H1 (cell line): ENCODE measurements around the gene MYO9A. TPM values are rescaled to one million over a fixed set of nuclear protein-coding genes. Genes with fewer than 3 reads are reported as not detected.

Source experiments
- CTCF ChIA-PET: fragments of 300-600 bp; sonication (Branson Sonifier 250); formaldehyde crosslinking; loops from one replicate; lab custom pipeline; 2021; ENCODE audit not compliant: partially characterized antibody; lab: Charles Lee
- POLR2A ChIA-PET: fragments of 300-600 bp; sonication (Branson Sonifier 250); formaldehyde crosslinking; loops from one replicate; lab custom pipeline; 2021; ENCODE audit warnings: inconsistent platforms; ENCODE audit not compliant: partially characterized antibody; lab: Charles Lee
- DNase-seq, 2 experiments: peaks; one replicate each; pipeline versions ENCODE4 v3.0.0 to v3.0.0-alpha.2; 2010 to 2022; ENCODE audit warnings: low spot score in 2 of 2, low read depth in 1 of 2, mixed read lengths in 1 of 2
- FAIRE-seq: peaks from 2 replicates; lab custom pipeline; 2011; peaks lifted over from hg19 to GRCh38; lab: Jason Lieb, UNC
- H2AFZ ChIP-seq: 2 replicates; pipeline ENCODE4 v1.8.1; 2012; ENCODE audit warnings: low read length, inconsistent platforms
- H2AK5ac ChIP-seq: 2 replicates; pipeline ENCODE4 v1.6.1; 2013; ENCODE audit warnings: low read depth, low read length
- H2BK120ac ChIP-seq: replicated peaks from 2 replicates; pipeline ENCODE3; 2013; ENCODE audit warnings: low read depth, low read length, inconsistent platforms
- H2BK12ac ChIP-seq: 2 replicates; pipeline ENCODE4 v1.6.1; 2013; ENCODE audit warnings: low read depth, low read length
- H2BK15ac ChIP-seq: 2 replicates; pipeline ENCODE4 v1.6.1; 2013; ENCODE audit warnings: low read length
- H2BK20ac ChIP-seq: 2 replicates; pipeline ENCODE4 v1.6.1; 2013; ENCODE audit warnings: low read length
- H2BK5ac ChIP-seq: 2 replicates; pipeline ENCODE4 v1.6.1; 2013; ENCODE audit warnings: low read depth, low read length
- H3K14ac ChIP-seq: 2 replicates; pipeline ENCODE4 v1.6.1; 2013; ENCODE audit warnings: inconsistent platforms; ENCODE audit not compliant: insufficient read length
- H3K18ac ChIP-seq: 2 replicates; pipeline ENCODE4 v1.6.1; 2013; ENCODE audit warnings: low read length; ENCODE audit errors: extremely low read depth
- H3K23ac ChIP-seq: 2 replicates; pipeline ENCODE4 v1.6.1; 2013; ENCODE audit warnings: inconsistent platforms; ENCODE audit not compliant: insufficient read length
- H3K23me2 ChIP-seq: 2 replicates; pipeline ENCODE4 v1.6.1; 2013; ENCODE audit warnings: low read depth, low read length
- H3K27ac ChIP-seq: 2 replicates; pipeline ENCODE4 v1.6.1; 2011; ENCODE audit warnings: low read depth, low read length, inconsistent platforms
- H3K27me3 ChIP-seq, 4 experiments: replicated peaks in 1 of 4; 1 replicate in 1 of 4; 2 replicates in 3 of 4; pipeline versions ENCODE4 v1.6.1 to v1.8.1; 2011 to 2013; ENCODE audit warnings: low read length in 3 of 4, mild to moderate bottlenecking in 3 of 4, inconsistent platforms in 2 of 4, mixed read lengths in 2 of 4, moderate library complexity in 1 of 4; ENCODE audit not compliant: control insufficient read depth in 3 of 4, insufficient read depth in 3 of 4; ENCODE audit errors: extremely low read depth in 1 of 4
- H3K36me3 ChIP-seq, 4 experiments: 2 replicates each; pipeline versions ENCODE4 v1.6.1 to v1.8.1; 2011 to 2013; ENCODE audit warnings: mild to moderate bottlenecking in 4 of 4, low read length in 3 of 4, moderate library complexity in 2 of 4, control low read depth in 1 of 4, inconsistent platforms in 1 of 4; ENCODE audit not compliant: insufficient read depth in 4 of 4, control insufficient read depth in 2 of 4
- H3K4ac ChIP-seq: replicated peaks from 2 replicates; pipeline ENCODE3; 2013; ENCODE audit warnings: low read length, low read depth, mixed read lengths, inconsistent platforms; ENCODE audit not compliant: insufficient read length
- H3K4me1 ChIP-seq, 4 experiments: replicated peaks in 1 of 4; 1 replicate in 1 of 4; 2 replicates in 3 of 4; pipeline versions ENCODE4 v1.6.1 to v1.8.1; 2011 to 2013; ENCODE audit warnings: low read length in 3 of 4, inconsistent platforms in 2 of 4, mixed read lengths in 1 of 4; ENCODE audit not compliant: insufficient read depth in 4 of 4, control insufficient read depth in 3 of 4
- H3K4me2 ChIP-seq, 2 experiments: 2 replicates each; pipeline versions ENCODE4 v1.6.1 to v1.8.1; 2011 to 2013; ENCODE audit warnings: low read depth in 2 of 2, low read length in 2 of 2, control low read depth in 1 of 2, inconsistent platforms in 1 of 2, mild to moderate bottlenecking in 1 of 2; ENCODE audit not compliant: insufficient read depth in 1 of 2
- H3K4me3 ChIP-seq, 4 experiments: fragments of 200-600, 300-600 bp in 1 of 4; sonication (generic), shearing (Covaris generic), sonication (Bioruptor Twin) in 1 of 4; 2 replicates each; pipeline versions ENCODE4 v1.5.1 to v1.8.1; 2011 to 2016; ENCODE audit warnings: low read length in 4 of 4, low read depth in 3 of 4, control low read depth in 2 of 4, inconsistent platforms in 2 of 4, mild to moderate bottlenecking in 2 of 4, mixed read lengths in 1 of 4, moderate library complexity in 1 of 4; ENCODE audit not compliant: insufficient read depth in 2 of 4; ENCODE audit errors: extremely low read depth in 1 of 4
- H3K56ac ChIP-seq: replicated peaks from 2 replicates; pipeline ENCODE3; 2013; ENCODE audit warnings: low read depth, mild to moderate bottlenecking, mixed read lengths, low read length, inconsistent platforms; ENCODE audit not compliant: insufficient read length
- H3K79me1 ChIP-seq: 2 replicates; pipeline ENCODE4 v1.6.1; 2013; ENCODE audit warnings: low read depth, low read length, control low read depth
- H3K79me2 ChIP-seq, 2 experiments: 2 replicates each; pipeline versions ENCODE4 v1.6.1 to v1.8.1; 2012 to 2013; ENCODE audit warnings: low read length in 2 of 2, mild to moderate bottlenecking in 2 of 2, inconsistent platforms in 1 of 2; ENCODE audit not compliant: insufficient read depth in 2 of 2, control insufficient read depth in 1 of 2
- H3K9ac ChIP-seq, 4 experiments: replicated peaks in 1 of 4; 1 replicate in 1 of 4; 2 replicates in 3 of 4; pipeline versions ENCODE4 v1.6.1 to v1.8.1; 2011 to 2013; ENCODE audit warnings: low read depth in 3 of 4, low read length in 3 of 4, control low read depth in 2 of 4, mild to moderate bottlenecking in 2 of 4, moderate library complexity in 2 of 4, inconsistent platforms in 1 of 4; ENCODE audit errors: extremely low read depth in 1 of 4
- H3K9me3 ChIP-seq, 2 experiments: 2 replicates each; pipeline versions ENCODE4 v1.6.1 to v1.8.1; 2012 to 2013; ENCODE audit warnings: mild to moderate bottlenecking in 2 of 2, moderate library complexity in 2 of 2, control low read depth in 1 of 2, inconsistent platforms in 1 of 2, low read depth in 1 of 2, low read length in 1 of 2, mixed read lengths in 1 of 2; ENCODE audit not compliant: insufficient read depth in 2 of 2
- H4K20me1 ChIP-seq, 2 experiments: replicated peaks in 1 of 2; 2 replicates each; pipeline versions ENCODE3 to v1.8.1; 2011 to 2013; ENCODE audit warnings: inconsistent platforms in 2 of 2, low read length in 2 of 2, mild to moderate bottlenecking in 1 of 2; ENCODE audit not compliant: insufficient read depth in 2 of 2, control insufficient read depth in 1 of 2
- H4K5ac ChIP-seq: 2 replicates; pipeline ENCODE4 v1.6.1; 2013; ENCODE audit warnings: low read length, low read depth, mixed read lengths, inconsistent platforms; ENCODE audit not compliant: insufficient read length
- H4K8ac ChIP-seq: 2 replicates; pipeline ENCODE4 v1.8.0; 2013; ENCODE audit warnings: mild to moderate bottlenecking, moderate library complexity, low read length, inconsistent platforms; ENCODE audit not compliant: insufficient read depth; ENCODE audit errors: extremely low read depth
- H4K91ac ChIP-seq: replicated peaks from 2 replicates; pipeline ENCODE3; 2013; ENCODE audit warnings: low read length, mixed read lengths, inconsistent platforms; ENCODE audit not compliant: insufficient read length
- BCL11A ChIP-seq, 2 experiments: IDR thresholded peaks; one replicate each; pipeline ENCODE4 v1.6.1; 2011; ENCODE audit warnings: low read depth in 2 of 2, low read length in 2 of 2, mild to moderate bottlenecking in 2 of 2
- CHD2 ChIP-seq: IDR thresholded peaks from 2 replicates; pipeline ENCODE4 v1.6.1; 2012; ENCODE audit warnings: low read length, improper control_type of control experiment
- CTBP2 ChIP-seq: IDR thresholded peaks from 2 replicates; pipeline ENCODE4 v1.7.0; 2011; ENCODE audit warnings: borderline replicate concordance, mild to moderate bottlenecking, moderate library complexity, mixed read lengths, low read length; ENCODE audit not compliant: insufficient read depth, insufficient read length
- E2F6 ChIP-seq: IDR thresholded peaks from 2 replicates; pipeline ENCODE4 v1.6.1; 2012; ENCODE audit warnings: inconsistent platforms
- EGR1 ChIP-seq: IDR thresholded peaks from 2 replicates; pipeline ENCODE4 v1.6.1; 2011; ENCODE audit warnings: low read depth, low read length, borderline replicate concordance
- JUND ChIP-seq: IDR thresholded peaks from 2 replicates; pipeline ENCODE4 v1.6.1; 2011; ENCODE audit warnings: mild to moderate bottlenecking, improper control_type of control experiment, low read length
- RBBP5 ChIP-seq: IDR thresholded peaks from 2 replicates; pipeline ENCODE4 v1.7.1; 2012; ENCODE audit warnings: low read depth, mild to moderate bottlenecking, inconsistent platforms, low read length, moderate library complexity, borderline replicate concordance
- WGBS, 2 experiments: shearing (Covaris generic) in 1 of 2; methylation state at CpG; one replicate each; pipeline versions ENCODE4 v1.1.6 to v1.1.7; 2013 to 2015; ENCODE audit warnings: low lambda C conversion rate in 2 of 2, mixed read lengths in 2 of 2, inconsistent platforms in 1 of 2, low coverage in 1 of 2, missing lambda C conversion rate in 1 of 2; ENCODE audit not compliant: insufficient replicate concordance in 2 of 2, insufficient coverage in 1 of 2, insufficient read length in 1 of 2; ENCODE audit errors: extremely low coverage in 1 of 2, missing lambda C conversion rate in 1 of 2; 5-methylcytosine and 5-hydroxymethylcytosine counted together
- long read RNA-seq, 2 experiments: library from RNA in 1 of 2; library from capped mRNA in 1 of 2; stranded (forward); transcript quantifications; one replicate each; pipeline ENCODE4 v2.0.0, GENCODE V29; 2021; ENCODE audit warnings: inconsistent platforms in 1 of 2
- polyA minus RNA-seq, 3 experiments: library from RNA; depleted of rRNA, polyadenylated mRNA; stranded (reverse); fragments of >200 nt; gene quantifications; 1 replicate in 2 of 3; 2 replicates in 1 of 3; pipeline ENCODE4 v1.2.3, GENCODE V29; 2011
- polyA plus RNA-seq, 7 experiments: library from polyadenylated mRNA; depleted of rRNA in 3 of 7; stranded (reverse) in 5 of 7; unstranded in 2 of 7; fragments of >200 nt in 5 of 7; fragments of 200-250 nt in 2 of 7; gene quantifications; 1 replicate in 5 of 7; 2 replicates in 1 of 7; 4 replicates in 1 of 7; pipeline versions ENCODE4 v1.2.1 to v1.2.3, GENCODE V29; 2011 to 2013; ENCODE audit warnings: missing spikeins in 2 of 7, mixed read lengths in 2 of 7
- total RNA-seq: library from RNA; stranded (reverse); fragmentation: NEBNext Ultra II Directional; extraction: Animal tissue kit (Norgen Biotek cat#: 25700); gene quantifications from 2 replicates; pipeline ENCODE4 v1.2.1, GENCODE V29; 2021

Gene MYO9A
- total RNA-seq, result 26.0 and 29.5 TPM in 2 replicates
- polyA plus RNA-seq (2011; rRNA removed), result 3.9 and 4.9 TPM in 2 replicates
- 5.2 TPM for polyA plus RNA-seq (2011; cell fraction: cytosol; rRNA removed)
- polyA plus RNA-seq (2011; cell fraction: nucleus; rRNA removed), result 12.6 TPM
- polyA plus RNA-seq (2012, experiment 1 of 2), result 5.3 to 9.8 TPM (median 6.2 TPM) in 4 replicates
- 0.80 TPM for polyA plus RNA-seq (2012, experiment 2 of 2)
- 6.3 TPM for polyA plus RNA-seq (2013, experiment 1 of 2)
- polyA plus RNA-seq (2013, experiment 2 of 2), result 5.0 TPM
- polyA minus RNA-seq (2011; rRNA and poly(A)+ RNA removed), result 61.9 and 71.4 TPM in 2 replicates
- 18.6 TPM for polyA minus RNA-seq (2011; cell fraction: cytosol; rRNA and poly(A)+ RNA removed)
- polyA minus RNA-seq (2011; cell fraction: nucleus; rRNA and poly(A)+ RNA removed), result 93.1 TPM
- long read RNA-seq, experiment 1, partial matches to known transcripts, result 2 of 10 reads
- long read RNA-seq, experiment 1, other reads (novel, unspliced or antisense), result 8 of 10 reads
- long read RNA-seq, experiment 2, result 0 reads

- Histone ChIP-seq H2BK120ac (no peak within 1 kb of the TSS), H2BK5ac (peak within 1 kb of the TSS; percentile 92), H3K9me3 (no peaks in the 10 kb centered on the region), H3K4me2 (peak within 1 kb of the TSS; percentile 79 to 93), H3K56ac (peak within 1 kb of the TSS; percentile 51), H3K4ac (no peak within 1 kb of the TSS), H3K4me1 (peaks cover 0 to 3% (median 2%) of the 10 kb centered on the region in 4 experiments; a peak in 4 of 7 replicates), H3K23me2 (peaks cover 11% of the 10 kb centered on the region), H3K9ac (peak within 1 kb of the TSS; percentile 76 to 95 (median 88)), H3K18ac (peak within 1 kb of the TSS; percentile 99; the same call in 1 of the 2 replicates), H4K8ac (peak within 1 kb of the TSS; percentile 97; the same call in 1 of the 2 replicates), H3K14ac (no peak within 1 kb of the TSS), H3K27ac (peak within 1 kb of the TSS; percentile 85), H2BK15ac (no peak within 1 kb of the TSS; the same call in 1 of the 2 replicates), H3K79me2 (peaks cover 0 to 32% of the 10 kb centered on the region in 2 experiments; a peak in 2 of 4 replicates), H4K20me1 (peaks cover 2 to 3% of the 10 kb centered on the region in 2 experiments), H2AFZ (peak within 1 kb of the TSS; percentile 74), H3K23ac (no peak within 1 kb of the TSS), H3K27me3 (no peaks in the 10 kb centered on the region; a peak in 1 of 7 replicates), H3K79me1 (peaks cover 3% of the 10 kb centered on the region; the same call in 1 of the 2 replicates), H2AK5ac (no peak within 1 kb of the TSS), H3K4me3 (peak within 1 kb of the TSS; percentile 80 to 96 (median 86)), H2BK20ac (no peak within 1 kb of the TSS), H4K91ac (peak within 1 kb of the TSS; percentile 99), H3K36me3 (no peaks in the 10 kb centered on the region), H4K5ac (peak within 1 kb of the TSS; percentile 99), H2BK12ac (peak within 1 kb of the TSS; percentile 89; the same call in 1 of the 2 replicates)
- ChIA-PET CTCF (interaction anchor here (0.6 to 1.5 kb wide), 2 partner anchors 15 to 312 kb away, joined by 3 read pairs; no protein-coding TSS in a partner anchor), POLR2A (interaction anchor here (0.8 to 1.9 kb wide), 5 partner anchors 10 to 80 kb away, joined by 3 to 6 read pairs (median 4); partner anchors contain the start of gene GRAMD2A)
- FAIRE-seq (peak; percentile 91), DNase-seq (peak; percentile 96 to 98)
- WGBS, 2 experiments, result 5% methylated on average over 26 of the region's 69 CpGs; no CpG with 5 or more reads in 1 of the 2 experiments
- TF ChIP-seq BCL11A (IDR thresholded peaks at IDR 0.05; ENCODE audit: low read depth in 2 of 2, low read length in 2 of 2) (no peak), EGR1 (peak; percentile 99), RBBP5 (peak; percentile 95), JUND (no peak), CTBP2 (no peak), CHD2 (no peak), E2F6 (0 out of 2 replicates have a peak, but pooled peaks have one; percentile 1)
These were observed at the start of gene MYO9A, which contains the start of gene SENP8 for GRCh38 chr15:72118017-72118978. Gene MYO9A (minus strand): TSS chr15:72118150. CDS start chr15:72046563, 71,587 bp downstream. Gene SENP8 (plus strand): TSS chr15:72118403. CDS start chr15:72139624, 21,221 bp downstream.
